HG02588 (cell line): Measurements from ENCODE around the gene GPX7.

Source experiments
- ATAC-seq: cut with Tn5 transposase; IDR thresholded peaks from one replicate; pipeline ENCODE4 v1.9.1; 2021; ENCODE audit warnings: mild to moderate bottlenecking, moderate library complexity; ENCODE audit not compliant: unreplicated experiment

GPX7 gene

DNA sequence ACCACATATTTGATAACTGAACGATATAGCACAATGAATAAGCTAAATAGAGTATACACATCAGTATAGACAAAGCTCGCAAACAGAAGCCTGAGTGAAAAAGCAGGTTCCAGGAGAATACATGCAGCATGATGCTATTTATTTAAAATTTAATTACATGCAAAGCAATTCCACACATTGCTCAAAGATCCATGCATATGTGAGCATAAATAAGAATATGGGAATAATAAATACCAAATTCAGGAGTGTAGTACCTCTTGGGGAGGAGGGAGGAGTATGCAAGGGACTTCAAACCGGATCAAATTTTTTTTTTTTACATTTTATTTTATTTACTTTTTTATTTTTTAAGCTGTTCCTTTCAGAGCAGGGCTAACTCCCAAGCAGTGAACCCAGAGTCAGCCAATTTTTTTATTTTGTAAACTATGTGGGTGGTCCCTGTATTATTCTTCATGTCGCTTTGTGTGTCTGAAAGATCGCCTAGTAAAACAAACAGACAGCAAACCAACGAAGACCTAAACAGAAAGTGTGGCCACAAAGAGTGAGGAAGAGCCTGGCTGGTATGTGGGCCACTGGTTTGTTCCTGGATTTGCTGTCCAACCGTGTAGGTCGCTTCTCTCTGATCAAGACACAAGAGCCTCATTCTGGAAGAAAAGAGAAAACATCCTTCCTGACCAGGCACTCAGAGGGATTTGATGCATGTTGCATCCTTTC is 26.6 kb downstream of the GPX7 start:
- no peak for ATAC-seq

DNA sequence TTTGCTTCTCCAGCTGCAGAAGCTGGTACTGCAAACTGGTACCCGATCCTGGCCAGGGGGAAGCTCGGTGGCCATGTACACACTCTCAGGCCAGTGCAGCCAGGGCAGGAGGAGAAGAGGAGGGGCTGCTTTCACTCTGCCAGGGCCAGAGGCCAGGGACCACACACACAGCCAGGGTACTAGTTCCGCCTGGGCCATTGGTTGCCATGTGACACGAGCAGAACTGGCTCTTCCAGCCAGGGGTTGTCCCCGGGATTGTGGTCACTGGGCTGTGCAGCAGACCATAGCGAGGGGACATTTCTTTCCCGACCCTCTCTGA is 27.1 kb downstream of the GPX7 start:
- no peak for ATAC-seq

- ATAC-seq, result no peak
Measured at GRCh38 chr1:52629667-52630066, 27.5 kb downstream of the GPX7 start.

DNA sequence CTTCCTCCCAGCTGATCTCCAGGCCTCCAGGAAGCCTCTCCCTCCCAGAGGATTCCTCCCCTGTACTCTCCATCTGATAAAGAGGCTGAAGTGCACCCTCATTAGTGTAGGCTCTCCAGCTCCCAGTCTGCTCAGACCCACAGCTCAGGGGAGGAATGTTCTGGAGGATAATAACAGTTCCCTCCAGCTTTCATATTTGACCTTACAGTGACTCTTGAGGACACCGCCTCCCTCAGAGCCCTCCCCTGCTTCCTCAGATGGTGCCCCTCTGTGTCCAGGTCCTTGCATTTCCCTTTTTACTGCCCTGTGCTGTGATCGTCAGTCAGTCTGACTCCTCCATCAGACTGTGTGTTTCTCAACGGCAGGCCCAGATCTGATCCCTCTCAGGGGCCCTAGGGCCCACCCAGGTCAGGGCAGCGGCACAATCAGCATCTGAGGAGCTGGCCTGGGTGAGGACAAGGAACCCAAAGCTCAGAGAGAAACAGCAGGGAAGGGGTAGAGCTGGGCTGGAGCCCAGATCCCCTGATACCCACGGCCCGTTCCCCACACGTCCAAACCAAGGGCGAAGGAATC is 29.7 kb downstream of the GPX7 start:
- ATAC-seq, result no peak

GRCh38 chr1:52632732-52633290 is 30.6 kb downstream of the GPX7 start, which contains the start of gene SHISAL2A:
TSS of gene SHISAL2A (plus strand) at chr1:52633168. CDS start at chr1:52633494, 326 bp downstream.
- ATAC-seq, result no peak

GRCh38 chr1:52633291-52633754 is 31.2 kb downstream of the GPX7 start:
- ATAC-seq, result no peak

DNA sequence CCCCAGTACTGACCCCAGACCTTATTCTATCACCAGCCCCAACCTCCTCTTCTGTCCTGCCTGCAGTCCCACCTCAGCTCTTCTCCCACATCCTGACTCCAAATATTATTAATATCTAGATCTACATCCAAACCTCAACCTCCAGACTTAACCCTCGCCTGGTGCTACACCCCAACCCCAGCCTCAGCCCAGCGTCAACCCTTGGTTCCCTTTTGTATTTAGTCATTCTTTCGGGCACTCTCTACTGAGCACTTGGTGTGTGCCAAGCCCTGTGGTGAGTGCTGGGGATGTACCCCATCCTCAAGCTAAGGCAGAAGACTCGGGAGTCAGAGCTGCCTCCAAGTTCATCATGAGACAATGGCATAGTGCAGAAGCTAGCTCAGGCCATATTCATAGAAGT is 31.9 kb downstream of the GPX7 start:
- no peak for ATAC-seq

- no peak for ATAC-seq
Measured at GRCh38 chr1:52635321-52636089, 33.3 kb downstream of the GPX7 start.

- ATAC-seq, result peak; percentile 79
Measured at GRCh38 chr1:52636721-52637695, 34.8 kb downstream of the GPX7 start.

DNA sequence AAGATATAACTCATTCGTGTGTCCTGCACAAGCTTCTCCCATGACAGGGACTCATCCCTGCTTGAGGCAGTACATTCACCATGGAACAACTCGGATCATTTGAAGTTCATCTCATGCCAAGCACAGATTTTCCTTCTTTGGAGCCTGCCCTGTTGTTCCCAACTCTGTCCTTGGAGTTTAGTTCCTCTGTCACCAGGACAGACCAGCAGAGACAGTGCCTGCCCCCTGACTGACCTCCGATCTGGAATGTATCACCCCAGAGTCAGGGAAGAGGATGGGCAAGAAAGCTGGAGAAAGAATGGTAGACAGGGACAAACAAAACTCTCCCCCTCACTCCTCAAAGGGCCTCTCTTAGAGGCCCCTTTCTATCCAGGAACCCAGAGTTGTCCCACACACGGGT is 35.8 kb downstream of the GPX7 start:
- ATAC-seq, result no peak

DNA sequence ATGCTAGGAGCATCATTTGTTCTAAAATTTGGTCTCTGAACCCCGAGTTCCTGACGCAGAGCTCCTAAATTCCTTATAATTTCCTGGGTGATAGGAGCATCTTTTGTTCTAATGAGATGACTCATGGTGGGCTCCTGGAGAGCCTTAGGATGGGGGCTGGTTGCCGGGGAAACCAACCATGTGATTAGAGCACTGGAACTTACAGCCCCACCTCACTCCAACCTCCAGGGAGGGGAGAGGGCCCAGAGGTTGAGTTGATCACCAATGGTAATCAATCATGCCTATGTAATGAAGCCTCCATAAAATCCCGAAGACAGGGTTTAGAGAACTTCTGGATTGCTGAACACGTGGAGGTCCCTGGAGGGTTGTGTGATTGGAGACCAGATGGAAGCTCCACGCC is 38.5 kb downstream of the GPX7 start:
- ATAC-seq, result no peak

GRCh38 chr1:52641307-52641706 is 39.1 kb downstream of the GPX7 start:
- no peak for ATAC-seq

GRCh38 chr1:52645261-52645660 is 43.1 kb downstream of the GPX7 start:
- ATAC-seq, result no peak

DNA sequence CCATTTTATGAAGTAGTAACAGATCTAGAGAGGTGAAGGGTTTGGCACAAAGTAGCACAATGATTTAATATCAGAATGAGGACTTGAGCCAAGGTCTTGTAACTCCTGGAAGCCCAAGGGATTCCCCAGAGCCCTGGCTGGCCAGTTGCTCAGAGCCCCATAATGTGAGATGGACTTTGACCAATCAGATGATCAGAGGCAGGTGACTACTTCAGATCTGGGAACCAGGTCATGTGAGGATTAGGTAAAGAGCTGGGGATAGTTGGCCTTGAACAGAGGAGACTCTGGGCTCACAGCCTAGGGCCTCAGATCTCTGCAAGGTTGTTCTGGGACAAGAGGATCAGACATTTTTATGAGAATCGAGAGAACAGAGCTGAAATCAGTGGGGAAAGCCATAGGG is 49.7 kb downstream of the GPX7 start:
- no peak for ATAC-seq

DNA sequence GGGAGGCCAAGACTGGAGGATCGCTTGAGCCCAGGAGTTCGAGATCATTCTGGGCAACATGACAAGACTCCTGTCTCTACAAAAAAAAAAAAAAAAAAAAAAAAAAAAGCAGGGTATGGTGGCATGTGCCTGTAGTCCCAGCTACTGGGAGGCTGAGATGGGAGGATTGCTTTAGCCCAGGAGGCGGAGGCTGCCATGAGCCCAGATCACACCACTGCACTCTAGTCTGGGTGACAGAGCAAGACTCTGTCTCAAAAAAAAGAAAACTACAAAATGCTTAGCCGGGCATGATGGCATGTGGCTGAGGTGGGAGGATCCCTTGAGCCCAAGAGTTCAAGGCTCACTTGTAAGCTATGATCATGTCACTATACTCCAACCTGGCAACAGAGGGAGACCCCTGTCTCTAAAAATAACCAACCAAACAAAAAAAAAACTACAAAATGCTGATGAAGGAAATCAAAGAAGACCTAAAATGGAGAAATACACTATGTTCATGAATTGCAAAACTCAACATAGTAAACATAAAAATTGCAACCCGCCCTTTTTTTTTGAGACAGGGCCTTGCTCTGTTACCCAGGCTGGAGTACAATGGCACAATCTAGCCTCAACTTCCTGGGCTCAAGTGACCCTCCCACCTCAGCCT is 51.2 kb downstream of the GPX7 start:
- no peak for ATAC-seq

GRCh38 chr1:52654063-52654462 is 51.9 kb downstream of the GPX7 start:
- no peak for ATAC-seq

- no peak for ATAC-seq
Measured at GRCh38 chr1:52657702-52658101, 55.5 kb downstream of the GPX7 start.
